ENCODE measurements around the gene FUT8.

Gene FUT8

DNA sequence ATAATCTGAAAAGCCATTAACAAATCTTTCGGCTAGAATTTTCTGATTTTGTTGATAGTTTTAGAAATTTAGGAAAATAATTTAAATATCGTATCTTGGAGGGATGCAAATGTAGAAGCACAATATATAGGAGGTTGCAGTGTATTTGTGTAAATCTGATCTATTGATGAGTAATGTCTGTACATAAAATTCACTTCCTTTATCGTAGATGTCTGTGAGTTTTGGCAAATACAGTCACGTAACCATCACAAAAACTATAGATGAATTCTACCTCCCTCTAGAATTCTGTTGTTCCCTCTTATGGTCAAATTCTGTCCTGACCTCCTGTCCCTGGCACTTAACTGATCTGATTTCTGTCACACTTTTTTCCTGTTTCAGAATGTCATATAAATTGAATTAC lies 151.8 kb downstream of the FUT8 start:
- H3K27ac ChIP-seq, result no peak overlapping the region
- no peak for TF ChIP-seq CTCF (conservative IDR thresholded peaks at IDR 0.05; ENCODE audit: low read depth, low read length)

DNA sequence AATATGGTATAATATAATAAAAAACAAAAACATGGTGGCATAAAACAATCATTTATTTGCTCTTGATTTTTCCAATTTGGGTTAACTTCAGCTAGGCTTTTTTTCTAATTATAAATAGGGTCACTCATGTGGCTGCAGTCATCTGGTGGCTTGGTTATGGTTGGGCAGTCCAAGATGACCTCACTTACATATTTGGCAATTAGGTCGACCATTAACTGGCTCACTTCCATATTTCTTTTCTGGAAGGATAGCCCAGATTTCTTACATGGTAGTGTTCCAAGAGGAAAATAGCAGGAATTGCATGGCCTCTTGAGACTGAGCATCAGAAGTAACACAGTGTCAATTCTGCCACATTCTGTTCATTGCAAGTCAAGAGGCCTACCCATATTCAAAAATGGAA lies 153.4 kb downstream of the FUT8 start:
- TF ChIP-seq CTCF (conservative IDR thresholded peaks at IDR 0.05; ENCODE audit: low read depth, low read length), result no peak
- Histone ChIP-seq H3K4me1 (ENCODE audit: low read depth, poor library complexity, severe bottlenecking) (no peaks in the 10 kb centered on the region), H3K79me2 (ENCODE audit: insufficient read depth, low read depth) (no peaks in the 10 kb centered on the region)

More for the DNA sequence above, 151.8 kb downstream of the FUT8 start:
- no peaks in the 10 kb centered on the region for H4K20me1 ChIP-seq (ENCODE audit: insufficient read depth)
- H3K9ac ChIP-seq, result no peak overlapping the region
- H3K27me3 ChIP-seq (ENCODE audit: insufficient read depth, low read depth), result no peaks in the 10 kb centered on the region
- H3K36me3 ChIP-seq (ENCODE audit: insufficient read depth), result no peaks in the 10 kb centered on the region
- H3K4me2 ChIP-seq, result no peak overlapping the region
- no peaks in the 10 kb centered on the region for H3K79me2 ChIP-seq (ENCODE audit: insufficient read depth, low read depth)
- H3K4me1 ChIP-seq (ENCODE audit: low read depth, poor library complexity, severe bottlenecking), result no peaks in the 10 kb centered on the region
- H2AFZ ChIP-seq (ENCODE audit: low read depth), result no peak overlapping the region
- H3K4me3 ChIP-seq (IDR thresholded peaks at IDR 0.05; ENCODE audit: insufficient read depth, low read depth, low read length), result no peak overlapping the region

GRCh38 chr14:65566820-65567522 lies 154.4 kb downstream of the FUT8 start:
- Histone ChIP-seq H3K9ac (no peak overlapping the region), H3K4me2 (no peak overlapping the region), H3K27ac (no peak overlapping the region), H4K20me1 (ENCODE audit: insufficient read depth) (no peaks in the 10 kb centered on the region), H3K27me3 (ENCODE audit: insufficient read depth, low read depth) (no peaks in the 10 kb centered on the region), H3K36me3 (ENCODE audit: insufficient read depth) (no peaks in the 10 kb centered on the region), H3K4me3 (IDR thresholded peaks at IDR 0.05; ENCODE audit: insufficient read depth, low read depth, low read length) (no peak overlapping the region), H3K79me2 (ENCODE audit: insufficient read depth, low read depth) (no peaks in the 10 kb centered on the region), H3K4me1 (ENCODE audit: low read depth, poor library complexity, severe bottlenecking) (no peaks in the 10 kb centered on the region), H2AFZ (ENCODE audit: low read depth) (no peak overlapping the region)
- TF ChIP-seq CTCF (conservative IDR thresholded peaks at IDR 0.05; ENCODE audit: low read depth, low read length), result no peak

More for the DNA sequence above, 153.4 kb downstream of the FUT8 start:
- H3K27ac ChIP-seq, result no peak overlapping the region
- no peak overlapping the region for H3K9ac ChIP-seq
- no peaks in the 10 kb centered on the region for H3K27me3 ChIP-seq (ENCODE audit: insufficient read depth, low read depth)
- no peak overlapping the region for H2AFZ ChIP-seq (ENCODE audit: low read depth)
- H3K4me2 ChIP-seq, result no peak overlapping the region
- H3K4me3 ChIP-seq (IDR thresholded peaks at IDR 0.05; ENCODE audit: insufficient read depth, low read depth, low read length), result no peak overlapping the region
- H4K20me1 ChIP-seq (ENCODE audit: insufficient read depth), result no peaks in the 10 kb centered on the region
- no peaks in the 10 kb centered on the region for H3K36me3 ChIP-seq (ENCODE audit: insufficient read depth)

DNA sequence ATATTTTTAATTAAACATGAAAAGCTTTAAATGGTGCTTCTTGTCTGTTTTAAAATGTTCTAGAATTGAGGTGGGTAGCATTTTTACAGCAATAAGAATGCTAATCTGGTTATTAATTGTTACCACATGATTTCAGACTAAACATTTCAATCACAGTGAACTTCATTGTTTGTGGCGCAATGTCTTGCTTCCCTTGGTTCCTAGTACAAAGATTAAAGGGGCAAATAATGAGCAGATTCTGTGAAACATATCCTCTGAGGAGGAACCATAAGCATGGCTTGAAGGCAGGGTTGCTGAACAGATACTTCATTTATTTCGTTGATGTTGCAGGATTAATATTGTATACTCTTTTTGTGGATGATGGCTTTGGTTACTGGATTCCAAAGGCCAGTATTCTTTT lies 162.1 kb downstream of the FUT8 start:
- no peak overlapping the region for H3K9ac ChIP-seq
- H3K4me2 ChIP-seq, result no peak overlapping the region
- TF ChIP-seq CTCF (conservative IDR thresholded peaks at IDR 0.05; ENCODE audit: low read depth, low read length), result no peak
- H3K36me3 ChIP-seq (ENCODE audit: insufficient read depth), result no peaks in the 10 kb centered on the region
- no peak overlapping the region for H3K4me3 ChIP-seq (IDR thresholded peaks at IDR 0.05; ENCODE audit: insufficient read depth, low read depth, low read length)
- no peaks in the 10 kb centered on the region for H3K27me3 ChIP-seq (ENCODE audit: insufficient read depth, low read depth)
- no peak overlapping the region for H3K27ac ChIP-seq
- no peaks in the 10 kb centered on the region for H4K20me1 ChIP-seq (ENCODE audit: insufficient read depth)
- no peaks in the 10 kb centered on the region for H3K4me1 ChIP-seq (ENCODE audit: low read depth, poor library complexity, severe bottlenecking)
- no peak overlapping the region for H2AFZ ChIP-seq (ENCODE audit: low read depth)
- H3K79me2 ChIP-seq (ENCODE audit: insufficient read depth, low read depth), result no peaks in the 10 kb centered on the region
